CD4-positive, alpha-beta T cell treated with Interferon alpha-2 for 1 hour (primary cell): ENCODE data around the gene ITGB4.

ENCODE experiments used
- DNase-seq, 2 donors: peaks; one replicate each; pipeline ENCODE4 v3.0.0-alpha.2; 2020 to 2022

ITGB4 gene

DNA sequence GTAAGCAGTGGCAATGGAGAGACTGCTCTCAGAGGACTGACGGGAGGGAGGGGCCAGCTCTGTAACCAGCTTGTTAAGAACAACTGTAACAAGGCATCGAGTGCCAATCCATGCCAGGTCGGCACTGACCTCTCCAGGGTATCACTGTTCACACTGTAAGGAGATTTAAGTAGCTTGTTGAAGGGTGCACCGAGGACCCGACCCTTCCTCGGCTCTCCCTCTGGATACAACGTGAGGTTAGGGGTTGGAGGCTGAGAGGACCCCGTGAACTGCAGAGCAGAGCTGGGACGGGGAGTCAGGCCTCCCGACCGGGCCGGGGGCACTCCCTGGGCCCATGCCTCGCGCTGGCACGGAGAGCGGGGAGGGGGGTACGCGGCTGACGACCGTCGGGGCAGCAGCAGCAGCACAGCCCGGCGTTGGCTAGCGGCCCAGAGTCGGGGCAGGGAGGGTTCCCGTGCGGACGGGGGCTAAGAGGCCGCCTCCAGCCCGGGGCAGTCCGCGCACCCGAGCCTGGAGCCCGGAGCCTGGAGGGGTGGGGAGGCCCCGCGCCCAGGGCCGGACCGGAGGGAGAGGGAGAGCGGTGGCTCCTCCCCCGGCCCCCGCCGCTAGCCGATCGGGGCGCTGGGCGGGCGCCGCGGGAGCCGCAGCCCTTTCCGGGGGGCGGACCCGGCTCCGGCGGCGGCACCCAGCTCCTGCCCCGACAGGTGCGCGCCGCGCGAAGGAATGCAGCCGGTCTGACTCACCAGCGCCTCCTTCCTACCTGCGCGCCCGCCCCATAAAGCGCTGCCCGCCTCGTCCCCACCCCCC is at the start of gene ITGB4:
TSS of gene ITGB4 (plus strand) at position 804 of the 807 bp plus-strand sequence. CDS start 3,245 bp downstream, outside the sequence.
- peak; percentile 53 to 75 for DNase-seq

DNA sequence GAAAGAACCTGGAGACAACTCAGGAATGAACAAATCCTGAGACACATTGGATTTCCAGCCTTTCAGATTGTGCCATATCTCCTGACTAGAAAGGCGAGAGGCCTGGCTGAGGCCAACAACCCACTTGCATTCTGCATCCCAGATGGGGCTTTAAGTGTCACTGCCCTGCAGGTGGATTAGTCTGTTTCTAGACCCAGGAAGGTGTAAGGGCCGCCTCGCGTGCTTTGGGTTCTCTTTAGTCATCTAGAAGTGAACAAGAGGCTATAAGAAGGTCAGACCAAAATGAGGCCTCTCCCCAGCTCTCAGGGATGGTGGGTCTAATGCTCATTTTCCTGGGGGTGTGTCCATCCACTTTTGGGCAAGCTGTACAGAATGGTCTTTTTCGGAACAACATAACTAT is 49.2 kb upstream of the ITGB4 start:
- no peak for DNase-seq

DNA sequence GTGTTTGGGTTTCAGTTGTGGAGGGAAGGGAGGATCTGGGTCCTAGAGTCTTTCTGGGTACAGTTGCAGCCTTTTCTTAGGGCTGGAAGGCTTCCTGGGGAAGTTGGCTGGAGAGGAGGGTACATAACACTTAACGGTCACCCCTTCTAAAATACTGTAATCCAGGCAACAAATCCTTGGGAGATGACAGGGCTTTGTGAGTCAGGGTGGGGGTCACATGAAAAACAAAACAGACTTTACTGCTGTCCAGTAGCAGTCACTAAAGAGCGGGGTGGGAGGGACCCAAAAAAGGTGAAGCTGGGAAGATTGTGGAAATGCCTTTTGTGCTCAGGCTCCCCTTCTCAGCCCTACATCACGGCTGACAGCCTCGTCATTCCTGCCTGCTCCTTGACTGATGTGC is 47.8 kb upstream of the ITGB4 start:
- no peak for DNase-seq

DNA sequence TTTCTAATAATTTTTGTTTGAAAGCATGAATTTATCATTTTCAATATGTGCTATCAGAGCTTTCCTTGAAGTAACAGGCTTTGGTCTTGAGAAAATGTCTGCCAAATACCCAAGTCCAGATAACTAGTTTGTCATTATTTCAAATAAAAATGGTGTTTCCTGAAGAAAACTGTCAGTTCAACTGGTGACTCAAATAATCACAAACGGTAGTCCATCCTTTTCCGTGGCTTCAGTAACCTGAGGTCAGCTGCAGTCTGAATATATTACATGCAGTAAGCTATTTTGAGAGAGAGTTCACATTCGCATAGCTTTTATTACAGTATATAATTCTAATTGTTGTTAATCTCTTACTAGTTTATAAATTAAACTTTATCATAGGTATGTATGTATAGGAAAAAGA is 44.8 kb upstream of the ITGB4 start:
- no peak for DNase-seq

DNA sequence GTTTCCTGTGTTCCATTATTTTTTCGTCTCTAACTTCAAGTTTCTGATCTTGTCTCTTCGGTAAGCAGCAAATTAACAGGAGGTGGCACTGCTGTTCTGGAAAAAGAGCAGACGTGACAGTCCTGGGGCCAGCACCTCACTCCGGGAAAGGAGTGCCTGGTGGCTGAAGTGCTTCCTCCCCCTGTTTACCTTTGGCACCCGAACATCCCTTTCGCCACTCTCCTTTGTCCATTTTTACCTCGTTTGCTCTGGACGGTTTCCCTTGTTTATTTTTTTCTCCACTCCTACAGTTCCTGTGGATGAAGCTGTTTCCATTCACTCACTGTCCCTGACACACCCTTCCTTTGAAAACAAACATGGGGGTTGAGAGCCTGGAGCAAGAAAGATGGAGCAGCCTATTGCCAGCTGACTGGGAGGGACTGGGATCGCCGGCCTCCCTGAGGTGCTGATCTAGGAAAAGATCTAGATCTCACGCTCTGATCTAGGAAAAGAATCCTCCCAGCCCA is 41.5 kb upstream of the ITGB4 start:
- DNase-seq = no peak

DNA sequence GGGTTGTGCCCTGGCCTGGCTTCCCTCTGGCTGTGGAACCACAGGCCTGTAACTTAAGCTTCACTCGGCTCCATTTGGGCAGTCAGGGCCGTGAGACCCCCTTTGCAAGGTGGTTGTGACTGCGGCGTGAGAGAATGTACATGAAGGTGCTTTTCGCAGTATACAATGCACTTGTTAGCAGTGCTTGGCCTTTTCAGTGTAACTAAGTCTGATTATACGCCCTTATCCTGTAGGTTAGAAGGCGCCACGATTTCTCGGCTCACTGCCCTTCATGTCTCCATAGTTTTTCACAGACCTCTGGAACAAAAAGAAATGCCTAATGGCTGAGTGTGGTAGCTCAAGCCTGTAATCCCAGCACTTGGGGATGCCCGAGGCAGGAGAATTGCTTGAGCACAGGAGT is 40.8 kb upstream of the ITGB4 start:
- no peak for DNase-seq

DNA sequence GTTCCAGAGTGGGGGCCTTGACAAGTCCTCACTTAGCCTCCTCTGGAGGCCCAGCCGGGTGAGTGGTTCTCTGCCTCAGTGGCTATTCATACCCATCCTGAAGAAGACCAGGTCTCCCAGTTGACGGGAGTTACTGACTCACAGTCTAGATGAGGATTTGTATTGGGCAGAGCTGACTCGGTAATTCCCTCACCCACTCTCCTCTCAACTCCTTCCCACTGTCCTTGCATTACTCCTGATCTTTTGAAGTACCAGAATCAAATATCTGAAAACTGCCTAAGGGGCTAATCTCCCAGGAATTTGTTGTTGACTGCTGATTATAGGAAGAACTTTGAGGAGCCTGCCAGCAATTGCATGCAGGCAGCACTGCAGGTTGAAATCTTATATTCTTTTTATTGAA is 40.0 kb upstream of the ITGB4 start:
- DNase-seq = no peak

DNA sequence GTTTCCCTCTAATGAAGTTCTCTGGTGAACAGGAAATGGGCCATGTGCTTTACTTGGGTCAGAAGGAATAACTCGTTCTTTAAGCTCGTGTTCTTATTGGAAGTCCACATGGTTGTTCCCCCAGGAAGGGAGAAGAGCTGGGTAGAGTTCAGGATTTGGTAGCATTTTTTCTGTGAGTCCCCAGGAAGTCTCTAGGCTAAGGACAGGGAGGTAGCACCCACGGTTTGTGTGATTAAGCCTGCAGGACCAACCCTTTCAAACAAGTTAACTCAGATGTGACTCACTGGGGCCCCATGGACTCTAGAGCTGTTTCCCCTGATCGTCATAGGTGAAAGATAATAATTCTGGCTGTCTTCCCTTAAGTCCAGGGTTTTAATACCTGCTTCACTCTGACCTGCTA is 37.7 kb upstream of the ITGB4 start:
- DNase-seq = no peak

DNA sequence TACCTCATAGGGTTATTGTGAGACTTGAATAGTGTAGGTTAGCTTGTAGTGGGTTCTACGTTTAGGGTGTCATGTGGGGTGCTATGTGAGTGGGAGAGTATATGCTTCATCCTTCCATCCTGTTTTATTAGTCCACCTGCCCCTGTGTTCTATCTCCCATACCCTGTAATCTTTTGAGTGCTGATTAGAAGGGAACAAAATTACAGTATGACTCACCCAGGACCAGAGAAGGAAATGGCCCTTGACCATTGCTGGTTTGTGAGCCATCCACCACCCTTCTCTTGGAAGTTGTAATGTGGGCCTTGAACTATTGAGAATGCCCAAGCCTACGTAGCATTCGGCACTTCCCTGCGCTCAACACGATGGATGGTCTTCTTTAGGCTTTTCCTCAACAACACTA is 37.0 kb upstream of the ITGB4 start:
- DNase-seq = no peak

DNA sequence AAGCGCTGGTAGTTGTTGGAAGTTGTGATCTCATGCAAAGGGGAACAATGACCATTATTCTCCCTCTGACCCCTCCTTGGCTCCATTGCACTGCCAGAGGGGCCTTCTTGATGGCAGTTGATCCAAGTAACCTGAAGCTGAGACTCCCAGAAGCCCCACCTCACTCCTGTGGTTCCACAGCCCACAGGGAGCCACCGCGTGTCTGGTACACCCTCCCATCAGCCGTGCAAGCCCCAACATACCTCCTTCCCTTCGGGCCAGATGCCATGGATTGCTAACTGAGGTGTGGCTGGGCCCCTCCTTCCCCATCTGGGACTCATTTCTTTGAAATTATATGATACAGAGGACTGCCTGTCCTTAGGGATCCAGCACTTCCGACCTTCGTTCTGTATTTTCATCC is 36.3 kb upstream of the ITGB4 start:
- DNase-seq = no peak

DNA sequence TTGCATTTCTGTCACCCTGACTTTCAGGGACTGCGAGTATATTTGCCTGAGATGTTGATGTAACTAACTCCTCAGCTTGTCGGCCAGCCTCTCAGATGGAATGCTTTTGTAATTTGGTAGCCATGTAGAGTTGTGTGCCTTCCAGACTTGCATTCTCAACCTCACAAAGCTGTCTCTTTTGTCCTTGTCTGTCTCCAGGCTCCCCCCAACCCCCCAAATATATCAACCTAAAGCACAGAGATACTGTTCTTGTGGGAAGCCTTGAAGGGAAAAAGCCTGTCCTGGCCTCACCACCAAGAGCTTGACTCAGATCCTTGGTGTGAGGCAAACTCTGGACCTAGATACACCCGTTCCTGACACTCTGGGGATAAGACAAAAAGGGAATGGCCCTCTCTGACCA is 35.8 kb upstream of the ITGB4 start:
- DNase-seq = no peak

DNA sequence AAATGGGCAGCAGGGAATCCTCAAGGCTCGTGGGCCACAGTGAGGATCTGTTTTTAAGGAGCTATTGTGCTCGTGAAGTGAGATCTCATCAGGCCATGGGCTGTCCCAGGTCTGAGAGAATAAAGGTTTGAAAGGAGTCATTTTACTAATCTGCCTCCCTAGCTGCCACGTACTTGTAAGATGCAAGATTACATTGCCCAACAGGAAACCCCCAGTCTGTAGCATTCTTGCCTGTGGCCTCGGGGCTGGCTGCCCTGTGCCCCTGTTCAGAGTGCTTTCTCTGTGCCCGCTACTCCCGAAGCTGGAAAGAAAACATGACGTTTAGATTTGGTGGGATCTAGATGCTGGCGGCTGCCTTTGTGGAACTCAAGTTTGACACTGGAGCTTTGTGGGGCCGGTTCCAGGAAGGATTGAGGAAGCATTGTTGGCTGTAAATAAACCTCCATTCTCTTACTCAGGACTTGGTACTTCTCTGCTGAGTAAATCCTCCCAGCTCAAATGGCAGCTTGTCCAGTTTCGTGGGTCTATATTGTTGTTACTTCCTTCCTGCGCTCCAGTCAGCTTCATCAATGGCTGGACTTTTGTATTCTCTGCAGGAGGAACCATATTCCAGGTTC is 32.9 kb upstream of the ITGB4 start:
- DNase-seq = peak in 1 of 2 donors; percentile 10

DNA sequence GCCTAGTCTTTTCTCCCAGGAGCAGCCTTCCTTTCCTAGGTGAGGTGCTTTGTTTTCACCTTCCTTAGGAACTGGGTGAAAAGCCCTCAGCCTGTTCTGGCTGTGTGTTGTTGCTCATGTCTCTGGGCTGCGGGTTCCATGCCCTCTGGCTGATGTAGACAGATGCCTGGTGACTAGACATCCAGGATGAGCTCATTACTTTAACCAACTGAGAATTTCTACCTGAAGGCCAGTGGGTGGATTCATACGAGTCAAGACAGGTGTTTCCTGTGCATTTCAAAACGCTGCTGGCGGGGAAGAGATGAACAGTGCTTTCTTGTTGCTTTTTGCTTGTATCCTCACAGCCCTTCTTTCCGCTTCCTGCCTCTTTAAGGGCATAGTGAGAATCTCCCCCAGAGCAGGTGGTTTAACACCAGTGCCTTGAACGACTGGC is 31.8 kb upstream of the ITGB4 start:
- peak; percentile 45 to 54 for DNase-seq

DNA sequence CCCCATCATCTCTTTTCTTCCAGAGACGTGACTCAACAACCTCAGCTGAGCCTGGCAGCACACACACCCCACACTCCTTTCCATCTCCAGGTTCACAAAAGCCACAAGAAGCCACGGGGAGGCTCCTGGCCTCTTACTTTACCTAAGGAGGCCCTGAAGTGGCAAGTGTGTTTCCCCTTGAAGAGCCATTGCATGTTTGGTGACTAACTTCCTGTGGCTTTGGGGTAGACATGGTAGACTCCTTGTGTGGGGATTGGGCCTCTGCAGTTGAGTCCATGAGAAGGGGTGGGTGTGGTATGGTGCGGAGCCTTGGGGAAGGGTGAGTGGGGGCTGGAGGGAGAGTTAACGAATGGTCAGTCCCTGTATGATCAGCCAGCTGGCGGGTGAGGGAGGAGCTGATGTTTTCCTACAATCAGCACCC is 29.9 kb upstream of the ITGB4 start:
- no peak for DNase-seq

DNA sequence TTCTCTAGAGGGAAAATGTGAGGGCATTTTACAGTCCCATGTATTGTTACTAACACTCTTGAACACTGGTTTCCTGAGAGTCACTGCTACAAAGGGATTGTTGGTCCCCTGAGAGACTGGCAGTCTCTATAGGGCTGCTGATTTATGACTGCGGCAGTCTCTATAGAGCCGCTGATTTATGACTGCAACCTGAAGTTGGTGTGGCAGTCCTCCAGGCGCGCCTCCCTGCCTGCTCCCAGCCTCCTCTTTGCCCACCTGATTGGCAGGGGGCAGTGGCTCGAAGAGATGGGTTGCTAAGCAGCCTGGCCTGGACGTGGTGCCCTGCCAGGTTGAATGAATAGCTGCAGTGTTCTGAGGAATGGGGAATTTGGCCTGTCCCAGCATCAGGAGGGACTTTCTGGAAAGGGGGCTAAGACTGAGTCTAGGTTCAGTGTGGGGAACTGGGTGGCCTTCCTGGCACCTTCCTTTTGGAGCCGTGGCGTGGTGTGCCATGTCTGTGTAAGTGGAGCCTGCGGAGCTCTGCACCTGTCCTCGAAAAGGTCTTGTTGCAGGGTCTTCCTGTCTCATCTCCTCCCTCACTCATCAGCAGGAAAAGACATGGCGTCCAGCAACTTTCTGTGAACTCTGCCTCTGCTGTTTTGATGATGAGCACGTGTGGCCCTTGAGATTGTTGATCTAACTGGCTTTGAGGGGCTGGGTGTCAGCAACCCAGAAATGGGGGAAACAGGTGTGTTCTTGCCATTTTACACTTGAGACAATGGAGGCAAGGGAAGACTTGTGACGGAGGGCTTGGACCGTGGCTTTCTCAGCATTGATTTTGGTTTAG is 29.2 kb upstream of the ITGB4 start:
- no peak for DNase-seq

DNA sequence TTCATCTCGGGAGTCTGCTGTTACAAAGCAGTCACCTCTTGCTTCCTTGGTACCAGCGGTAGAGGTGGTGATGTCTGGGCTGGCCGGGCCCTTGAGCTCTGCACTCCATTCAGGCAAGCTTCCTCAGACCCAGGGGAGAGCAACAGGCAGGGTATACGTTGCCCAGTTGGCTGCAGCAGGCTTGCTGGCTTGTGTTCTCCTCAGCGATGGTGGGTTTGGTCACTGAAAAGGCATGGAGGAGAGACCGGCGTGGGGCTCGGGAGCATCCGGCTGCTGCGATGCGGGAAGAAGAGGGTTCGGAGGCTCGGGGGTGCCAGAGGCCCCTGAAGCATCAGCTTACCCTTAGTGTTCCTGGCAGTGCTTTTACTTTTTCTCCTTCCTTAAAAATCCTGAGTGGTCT is 28.3 kb upstream of the ITGB4 start:
- DNase-seq = no peak

DNA sequence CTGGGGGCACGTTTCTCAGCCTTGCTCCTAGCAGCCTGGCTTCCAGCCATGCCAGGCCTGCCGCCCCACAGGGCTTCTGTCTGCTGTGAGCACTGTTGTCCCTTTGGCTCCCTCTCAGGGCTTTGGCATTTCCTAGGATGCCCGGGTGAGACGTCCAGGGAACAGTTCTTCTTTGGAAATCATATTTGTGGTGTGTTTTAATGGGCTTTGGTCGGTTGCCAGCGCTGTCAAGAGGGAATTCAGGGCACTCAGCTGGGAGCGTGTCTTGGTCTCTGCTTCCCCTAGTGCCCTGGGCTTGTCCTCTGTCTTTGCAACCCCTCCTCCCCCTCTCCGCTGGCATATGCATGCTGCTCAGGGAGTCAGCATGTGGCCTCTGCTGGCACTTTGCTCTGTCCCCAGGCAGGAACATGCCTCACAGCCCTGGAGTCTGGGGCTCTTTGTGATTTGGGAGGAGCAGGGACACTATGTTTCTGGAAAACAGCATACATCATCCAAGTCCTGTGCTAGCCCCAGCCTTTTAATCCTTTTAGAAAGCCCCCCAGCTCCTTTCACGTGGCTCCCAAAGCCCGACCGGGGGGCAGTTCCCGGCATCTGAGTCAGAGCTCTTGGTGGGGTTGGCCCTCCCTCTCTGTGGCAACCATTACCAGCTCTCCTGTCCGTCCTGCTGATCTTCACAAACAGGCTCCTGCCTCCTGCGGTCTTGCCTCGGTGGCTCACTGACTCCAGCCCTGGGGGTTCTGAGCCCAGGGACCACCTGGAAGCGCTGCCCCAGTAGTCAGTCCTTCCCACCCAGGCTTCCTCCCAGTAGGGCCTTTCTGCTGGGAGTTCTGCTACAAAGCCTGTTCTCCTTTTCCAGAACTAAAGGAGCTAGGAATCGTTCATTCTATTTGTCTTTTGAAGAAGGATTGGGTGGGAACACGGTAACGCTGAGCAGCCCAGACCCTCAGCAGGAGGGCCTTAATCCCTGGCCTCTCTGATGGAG is 27.5 kb upstream of the ITGB4 start:
- DNase-seq = no peak

DNA sequence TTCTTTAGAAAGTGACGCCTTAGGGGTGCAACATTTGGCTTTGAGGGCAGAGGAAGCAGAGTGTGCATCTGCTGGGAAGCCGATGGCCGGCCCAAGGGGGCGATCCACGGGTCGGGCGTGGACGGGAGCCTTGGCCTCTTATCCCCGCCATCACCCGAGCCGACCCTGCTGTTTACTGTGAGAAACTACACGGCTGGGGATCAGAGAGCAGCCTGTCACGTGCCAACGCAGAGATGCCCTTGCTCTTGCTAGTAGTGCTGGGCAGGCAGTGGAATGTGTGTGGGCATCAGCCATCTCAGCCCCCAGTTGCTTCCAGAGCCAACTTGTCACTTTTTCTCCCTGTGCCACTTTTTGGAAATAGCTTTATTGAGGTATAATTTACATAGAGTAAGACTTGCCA is 26.7 kb upstream of the ITGB4 start:
- no peak for DNase-seq

DNA sequence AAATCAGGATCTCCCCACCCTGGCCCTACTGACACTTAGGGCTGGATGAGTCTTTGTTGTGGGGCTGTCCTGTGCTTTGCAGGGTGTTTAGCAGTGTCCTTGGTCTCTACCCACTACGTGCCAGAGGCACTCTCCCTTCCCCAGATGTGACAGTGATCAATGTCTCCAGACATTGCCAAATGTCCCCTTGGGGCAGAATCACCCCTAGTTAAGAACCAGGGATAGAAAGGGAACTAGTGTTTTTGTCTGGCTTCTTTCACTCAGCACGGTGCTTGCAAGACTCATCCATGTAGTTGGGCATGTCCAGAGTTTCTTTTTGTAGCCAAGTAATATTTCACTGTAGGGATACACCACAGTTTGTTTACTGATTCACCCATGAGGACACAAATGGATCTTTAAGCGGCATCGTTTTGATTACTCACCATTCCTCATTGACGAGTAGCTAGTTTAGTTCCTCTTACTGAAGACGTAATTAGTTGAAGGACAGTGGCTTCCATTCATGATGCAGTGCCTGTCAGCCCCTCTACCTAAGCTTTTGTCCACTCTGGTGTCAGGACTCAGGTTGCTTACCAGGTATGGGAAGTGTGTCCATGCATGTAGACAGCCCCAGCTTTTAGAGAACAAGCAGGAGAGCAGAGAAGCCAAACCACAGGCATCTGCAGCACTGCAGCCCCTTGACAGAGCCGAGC is 26.0 kb upstream of the ITGB4 start:
- DNase-seq = no peak

DNA sequence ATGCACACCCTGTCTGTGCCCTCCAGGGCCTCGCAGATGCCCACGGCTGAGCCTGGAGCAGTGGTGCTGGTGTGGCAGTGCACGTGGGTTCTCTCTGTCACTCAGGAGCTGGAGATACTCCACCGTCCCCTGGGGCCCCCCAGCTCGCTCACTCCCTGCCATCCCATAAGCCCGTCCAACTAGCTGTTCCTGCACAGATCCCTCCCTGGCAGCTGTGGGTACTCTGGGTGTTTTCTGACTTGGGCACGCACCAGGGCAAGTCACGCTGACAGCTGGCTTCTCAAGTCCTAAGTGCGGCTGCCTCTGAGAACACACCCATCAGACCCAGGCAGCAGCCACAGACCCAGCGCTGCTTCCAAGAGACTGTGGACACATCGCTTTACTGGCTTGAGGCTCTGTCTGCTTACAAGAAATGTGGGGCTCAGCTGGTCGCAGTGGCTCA is 25.4 kb upstream of the ITGB4 start:
- DNase-seq = no peak

DNA sequence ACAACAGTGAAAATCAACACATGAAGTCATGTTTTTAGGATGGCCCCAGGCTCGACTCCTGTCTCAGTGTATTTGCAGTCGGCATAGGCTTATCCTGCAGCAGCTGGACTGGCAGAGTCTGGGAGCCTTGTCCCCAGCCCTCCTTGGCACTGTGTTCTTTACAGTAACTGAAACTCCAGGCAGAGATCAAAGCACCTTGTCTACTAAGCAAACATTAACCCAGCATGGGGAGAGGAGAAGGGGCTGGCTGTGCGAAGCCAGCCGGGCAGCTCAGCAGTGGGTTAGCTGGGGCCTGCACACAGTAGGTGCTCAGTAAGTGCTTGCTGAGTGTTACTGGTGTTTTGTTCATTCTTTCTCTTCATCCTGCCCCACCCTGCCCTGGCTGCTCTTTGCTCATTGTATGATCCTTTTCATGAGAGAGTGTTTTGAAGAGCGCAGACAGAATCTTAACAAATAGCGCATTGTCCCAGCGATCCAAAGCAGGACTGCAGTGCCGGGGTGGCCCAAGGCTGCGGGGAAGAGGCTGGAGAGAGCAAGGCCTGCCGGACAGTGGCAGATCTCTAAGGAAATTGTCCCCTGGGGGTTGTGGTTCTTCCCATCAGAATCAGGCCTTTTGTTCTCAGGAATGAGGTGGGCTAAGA is 23.5 kb upstream of the ITGB4 start:
- no peak for DNase-seq
